SW480 (cell line): ENCODE measurements around the gene KCNMA1.
"Not testable (repeated sequence)": the region's sequence is repeated elsewhere in the genome, so short reads cannot be mapped to it uniquely, and the experiment has no call there.

Experiments used
- DNase-seq: peaks from one replicate; pipeline ENCODE4 v3.0.0-alpha.2; 2016; ENCODE audit warnings: low spot score

KCNMA1 gene

GRCh38 chr10:77532068-77532467 is 105.5 kb downstream of the KCNMA1 start:
- DNase-seq, result no peak

GRCh38 chr10:77531441-77532001 is 106.1 kb downstream of the KCNMA1 start:
- peak; percentile 32 for DNase-seq

GRCh38 chr10:77530011-77530410 is 107.6 kb downstream of the KCNMA1 start:
- no peak for DNase-seq

- DNase-seq, result no peak
These were observed 108.5 kb downstream of the KCNMA1 start for GRCh38 chr10:77529050-77529576.

GRCh38 chr10:77527839-77528238 is 109.8 kb downstream of the KCNMA1 start:
- DNase-seq, result no peak

- no peak for DNase-seq
These were observed 110.6 kb downstream of the KCNMA1 start for GRCh38 chr10:77526868-77527617.

- no peak for DNase-seq
These were observed 113.3 kb downstream of the KCNMA1 start for GRCh38 chr10:77524281-77524711.

GRCh38 chr10:77522268-77522809 is 115.3 kb downstream of the KCNMA1 start:
- no peak for DNase-seq

- DNase-seq, result no peak
These were observed 116.6 kb downstream of the KCNMA1 start for GRCh38 chr10:77520995-77521394.

GRCh38 chr10:77520290-77520689 is 117.3 kb downstream of the KCNMA1 start:
- DNase-seq, result no peak

GRCh38 chr10:77519791-77520190 is 117.8 kb downstream of the KCNMA1 start:
- DNase-seq, result not testable (repeated sequence)

GRCh38 chr10:77518910-77519274 is 118.7 kb downstream of the KCNMA1 start:
- no peak for DNase-seq

- DNase-seq, result no peak
These were observed 119.2 kb downstream of the KCNMA1 start for GRCh38 chr10:77518241-77518909.

GRCh38 chr10:77516575-77516974 is 121.0 kb downstream of the KCNMA1 start:
- no peak for DNase-seq

GRCh38 chr10:77514870-77515269 is 122.7 kb downstream of the KCNMA1 start:
- no peak for DNase-seq

- DNase-seq, result peak; percentile 88
These were observed 123.8 kb downstream of the KCNMA1 start for GRCh38 chr10:77513781-77514331.

GRCh38 chr10:77513220-77513619 is 124.4 kb downstream of the KCNMA1 start:
- DNase-seq, result no peak

- DNase-seq, result no peak
These were observed 125.4 kb downstream of the KCNMA1 start for GRCh38 chr10:77512219-77512578.

- DNase-seq, result no peak
These were observed 126.0 kb downstream of the KCNMA1 start for GRCh38 chr10:77511498-77512218.

- no peak for DNase-seq
These were observed 126.9 kb downstream of the KCNMA1 start for GRCh38 chr10:77510695-77511094.

GRCh38 chr10:77510294-77510693 is 127.3 kb downstream of the KCNMA1 start:
- no peak for DNase-seq

- DNase-seq, result no peak
These were observed 128.2 kb downstream of the KCNMA1 start for GRCh38 chr10:77509391-77509790.
